Measurements from ENCODE around the gene SUN5. TPM values are rescaled to one million over a fixed set of nuclear protein-coding genes. Genes with fewer than 3 reads are reported as not detected.

The SUN5 gene
- total RNA-seq, 1 experiment from 2014 or later, result not detected

- Histone ChIP-seq H3K4me2 (ENCODE audit: low read length) (no peak overlapping the region), H3K27me3 (ENCODE audit: low read length) (peaks cover 16% of the 10 kb centered on the region; the same call in 1 of the 2 replicates), H3K9ac (ENCODE audit: low read length) (no peak overlapping the region), H3F3A (ENCODE audit: low read length, unreplicated experiment) (no peaks in the 10 kb centered on the region), H3K79me2 (ENCODE audit: low read length) (no peaks in the 10 kb centered on the region), H4K20me1 (ENCODE audit: low read length) (no peaks in the 10 kb centered on the region), H3K4me1 (ENCODE audit: insufficient read depth, low read length) (no peaks in the 10 kb centered on the region), H2AFZ (ENCODE audit: low read length) (no peak overlapping the region), H3K36me3 (ENCODE audit: low read depth, low read length) (no peaks in the 10 kb centered on the region), H3K4me3 (ENCODE audit: low read length) (no peak overlapping the region), H3K27ac (ENCODE audit: low read length) (no peak overlapping the region), H3K9me3 (ENCODE audit: low read length) (no peaks in the 10 kb centered on the region), H3K9me2 (replicated peaks; ENCODE audit: low read length) (no peaks in the 10 kb centered on the region)
- TF ChIP-seq EZH2 (IDR thresholded peaks at IDR 0.05; ENCODE audit: low read length, unreplicated experiment) (no peak), CTCF (conservative IDR thresholded peaks at IDR 0.05; ENCODE audit: low read depth, low read length) (no peak), EZH2phosphoT487 (IDR thresholded peaks at IDR 0.05; ENCODE audit: borderline replicate concordance, low read length) (no peak)
- ChIA-PET CTCF (no interaction called here), POLR2A (ENCODE audit: unreplicated experiment) (no interaction called here)
- no TSS peak for BruUV-seq (replicated peaks)
- ATAC-seq (no peak), DNase-seq (no peak)
- intact Hi-C loops (cut with micrococcal nuclease), result no loop called here
Measured at GRCh38 chr20:33026779-33027759, 22.8 kb upstream of the SUN5 start.

GRCh38 chr20:33026072-33026778 is 22.0 kb upstream of the SUN5 start:
- intact Hi-C loops (cut with micrococcal nuclease), result no loop called here
- Histone ChIP-seq H4K20me1 (ENCODE audit: low read length) (no peaks in the 10 kb centered on the region), H3K9me2 (replicated peaks; ENCODE audit: low read length) (no peaks in the 10 kb centered on the region), H3K27ac (ENCODE audit: low read length) (no peak overlapping the region), H3K79me2 (ENCODE audit: low read length) (no peaks in the 10 kb centered on the region), H3K9ac (ENCODE audit: low read length) (no peak overlapping the region), H3F3A (ENCODE audit: low read length, unreplicated experiment) (no peaks in the 10 kb centered on the region), H3K4me3 (ENCODE audit: low read length) (no peak overlapping the region), H3K9me3 (ENCODE audit: low read length) (no peaks in the 10 kb centered on the region), H3K27me3 (ENCODE audit: low read length) (peaks cover 16% of the 10 kb centered on the region; the same call in 1 of the 2 replicates), H3K36me3 (ENCODE audit: low read depth, low read length) (no peaks in the 10 kb centered on the region), H3K4me1 (ENCODE audit: insufficient read depth, low read length) (no peaks in the 10 kb centered on the region), H2AFZ (ENCODE audit: low read length) (no peak overlapping the region), H3K4me2 (ENCODE audit: low read length) (no peak overlapping the region)
- DNase-seq (no peak), ATAC-seq (no peak)
- CTCF ChIA-PET, result no interaction called here
- BruUV-seq (replicated peaks), result no TSS peak
- POLR2A ChIA-PET (ENCODE audit: unreplicated experiment), result no interaction called here
- TF ChIP-seq EZH2 (IDR thresholded peaks at IDR 0.05; ENCODE audit: low read length, unreplicated experiment) (no peak), CTCF (conservative IDR thresholded peaks at IDR 0.05; ENCODE audit: low read depth, low read length) (no peak)
